DMS 273 treated with DMSO at 0.1 percent for 48 hours (cell line): Measurements from ENCODE around the gene ANO6.

Experiments
- DNase-seq: peaks from one replicate; lab custom pipeline; 2025; lab: John Stamatoyannopoulos, UW

The ANO6 gene

GRCh38 chr12:45458854-45459807 is 243.2 kb downstream of the ANO6 start:
- DNase-seq: no peak

- DNase-seq: no peak
Observed at GRCh38 chr12:45462506-45462905, 246.6 kb downstream of the ANO6 start.

GRCh38 chr12:45464699-45465098 is 248.8 kb downstream of the ANO6 start:
- no peak for DNase-seq

- no peak for DNase-seq
Observed at GRCh38 chr12:45468751-45469615, 253.1 kb downstream of the ANO6 start.

- DNase-seq: no peak
Observed at GRCh38 chr12:45469902-45470301, 254.0 kb downstream of the ANO6 start.

- DNase-seq: no peak
Observed at GRCh38 chr12:45473636-45474035, 257.7 kb downstream of the ANO6 start.

- no peak for DNase-seq
Observed at GRCh38 chr12:45475594-45475993, 259.7 kb downstream of the ANO6 start.

GRCh38 chr12:45477526-45477925 is 261.6 kb downstream of the ANO6 start:
- DNase-seq: no peak

GRCh38 chr12:45478931-45479330 is 263.0 kb downstream of the ANO6 start:
- DNase-seq: no peak

GRCh38 chr12:45481746-45482145 is 265.9 kb downstream of the ANO6 start:
- DNase-seq: no peak

- no peak for DNase-seq
Observed at GRCh38 chr12:45483571-45483970, 267.7 kb downstream of the ANO6 start.
